ENCODE results near the gene ARHGEF1.
"Not testable (repeated sequence)": the region's sequence is repeated elsewhere in the genome, so short reads cannot be mapped to it uniquely, and the experiment has no call there.

ARHGEF1 gene

DNA sequence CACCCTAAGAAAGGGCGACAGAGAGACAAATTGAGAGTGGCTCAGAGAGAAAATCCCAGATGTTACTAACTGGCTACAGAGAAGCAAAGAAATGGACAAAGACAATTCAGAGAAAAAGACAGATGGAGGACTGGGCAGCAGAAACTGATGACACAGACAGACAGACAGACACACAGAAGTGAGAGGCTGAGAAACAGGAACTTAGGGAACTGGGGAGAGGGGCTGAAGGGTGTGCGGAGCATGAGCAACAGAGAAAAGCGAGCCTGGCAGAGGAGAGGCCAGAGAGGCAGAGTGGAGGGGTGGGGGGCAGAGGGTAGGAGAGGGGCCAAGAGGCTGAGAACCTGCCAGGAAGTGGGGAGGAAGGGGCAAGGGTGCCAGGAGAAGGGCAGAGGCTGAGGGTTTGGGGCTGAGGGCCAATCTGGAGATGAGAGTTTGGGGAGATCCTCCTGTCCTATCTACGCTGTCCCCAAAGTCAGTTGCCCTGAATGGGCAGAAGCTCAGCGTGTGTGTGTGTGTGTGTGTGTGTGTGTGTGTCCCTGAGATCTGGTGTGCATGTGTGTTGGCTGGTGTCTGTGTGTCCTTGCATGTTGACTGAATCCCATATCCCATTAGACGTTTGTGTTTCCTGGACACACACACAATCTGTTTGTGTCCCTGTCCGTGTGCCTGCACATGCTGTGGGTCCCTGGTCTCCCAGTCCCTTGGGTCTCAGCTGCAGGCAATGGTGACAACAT is 50.9 kb downstream of the ARHGEF1 start:
- no peak for DNase-seq

- DNase-seq: peak; percentile 81
Observed at GRCh38 chr19:41934849-41935374, 51.9 kb downstream of the ARHGEF1 start.

- DNase-seq: no peak
Observed at GRCh38 chr19:41935760-41936415, 52.9 kb downstream of the ARHGEF1 start.

- DNase-seq: no peak
Observed at GRCh38 chr19:41936416-41936850, 53.4 kb downstream of the ARHGEF1 start.

- DNase-seq: no peak
Observed at GRCh38 chr19:41936961-41937360, 54.0 kb downstream of the ARHGEF1 start.

DNA sequence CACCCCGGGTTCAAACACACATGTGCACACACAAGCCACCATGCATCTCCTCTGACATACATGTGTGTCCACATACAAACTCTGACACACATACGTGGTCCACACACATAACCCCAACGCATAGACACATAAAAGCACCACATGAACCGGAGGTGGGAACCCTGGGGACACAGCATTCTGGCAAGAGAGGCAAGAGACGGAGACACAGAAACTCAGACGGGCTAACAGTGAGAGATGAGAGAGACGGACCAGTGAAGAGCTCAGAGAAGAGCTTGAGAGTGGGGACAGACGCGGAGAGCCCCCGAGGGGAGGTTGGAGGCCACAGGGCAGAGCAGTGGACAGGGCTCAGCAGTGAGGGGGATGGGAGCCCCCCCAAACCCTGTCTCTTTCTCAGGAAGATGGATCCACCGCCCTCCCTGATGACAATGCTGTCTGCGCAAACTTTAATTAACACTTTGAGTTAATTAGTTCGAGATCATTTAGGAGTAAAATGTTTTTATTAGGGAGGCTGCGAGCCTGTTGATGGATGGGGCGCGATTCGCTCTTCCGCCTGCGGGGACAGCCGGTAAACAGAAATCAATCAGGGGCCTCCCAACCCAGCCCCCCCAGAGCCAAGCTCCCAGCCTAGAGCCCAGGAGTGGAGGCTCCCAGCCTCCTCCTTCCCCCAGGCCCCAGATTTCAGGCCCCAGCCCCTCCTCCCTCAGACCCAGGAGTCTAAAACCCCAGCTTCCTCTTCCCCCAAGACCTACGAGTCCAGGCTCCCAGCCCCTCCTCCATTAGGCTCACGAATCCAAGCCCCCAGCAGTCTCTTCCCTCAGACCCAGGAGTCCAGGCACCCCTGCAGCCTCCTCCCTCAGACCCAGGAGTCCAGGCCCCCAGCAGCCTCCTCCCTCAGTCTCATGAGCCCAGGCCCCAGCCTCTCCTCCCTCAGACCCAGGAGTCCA is 54.8 kb downstream of the ARHGEF1 start:
- no peak for DNase-seq

GRCh38 chr19:41939209-41939608 is 56.2 kb downstream of the ARHGEF1 start:
- not testable (repeated sequence) for DNase-seq

GRCh38 chr19:41939861-41940730 is 57.1 kb downstream of the ARHGEF1 start:
- no peak for DNase-seq

DNA sequence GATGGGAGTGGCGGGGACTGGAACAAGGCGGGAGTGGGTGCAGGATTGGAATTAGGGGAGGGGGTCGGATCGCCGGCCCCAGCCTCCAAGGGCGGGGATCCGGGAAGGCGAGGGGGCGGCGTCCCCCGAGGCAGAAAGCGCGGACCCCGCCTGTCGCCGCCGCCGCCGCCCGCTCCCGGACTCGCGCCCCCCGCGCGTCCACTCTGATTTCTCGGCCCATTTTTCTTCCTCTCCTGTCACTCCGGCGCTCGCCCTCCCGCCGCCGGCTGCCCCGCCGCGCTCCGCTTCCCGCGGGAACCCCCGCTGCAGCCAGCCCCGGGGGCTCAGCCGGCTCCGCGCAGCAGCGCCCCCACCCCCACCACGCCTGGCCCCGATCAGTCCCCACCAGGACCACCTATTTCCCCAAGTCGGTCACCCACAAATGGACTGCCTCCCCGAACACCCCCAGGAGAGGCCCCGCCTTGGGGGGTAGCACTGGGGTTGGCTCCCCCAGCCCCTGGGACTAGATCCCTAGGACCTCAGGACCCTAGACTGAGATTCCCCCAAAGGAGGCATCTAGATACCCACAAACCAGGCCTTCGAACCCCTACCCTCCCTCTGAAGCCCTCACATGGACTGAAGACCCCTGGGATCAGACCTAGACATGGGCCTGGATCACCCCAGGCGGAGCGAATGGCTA is 57.9 kb downstream of the ARHGEF1 start:
- no peak for DNase-seq

- no peak for DNase-seq
Observed at GRCh38 chr19:41941410-41942202, 58.6 kb downstream of the ARHGEF1 start.

DNA sequence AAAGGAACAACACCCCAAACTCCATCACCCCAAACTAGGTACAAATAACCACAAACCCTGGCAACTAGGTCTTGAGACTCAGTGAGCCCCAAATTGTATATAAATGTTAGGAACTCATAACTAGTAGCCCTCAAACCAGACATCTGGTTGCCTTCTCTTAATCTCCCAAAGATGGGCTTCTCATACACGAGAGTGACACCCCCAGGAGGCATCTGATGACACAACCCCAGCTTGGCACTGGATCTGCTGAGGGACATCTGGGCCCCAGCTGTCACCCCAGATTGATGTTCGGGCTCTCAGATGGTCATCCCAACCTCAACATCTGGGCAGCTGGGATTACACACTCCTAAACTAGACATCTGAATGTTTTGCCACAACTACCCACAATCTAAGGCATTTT is 61.4 kb downstream of the ARHGEF1 start:
- no peak for DNase-seq

DNA sequence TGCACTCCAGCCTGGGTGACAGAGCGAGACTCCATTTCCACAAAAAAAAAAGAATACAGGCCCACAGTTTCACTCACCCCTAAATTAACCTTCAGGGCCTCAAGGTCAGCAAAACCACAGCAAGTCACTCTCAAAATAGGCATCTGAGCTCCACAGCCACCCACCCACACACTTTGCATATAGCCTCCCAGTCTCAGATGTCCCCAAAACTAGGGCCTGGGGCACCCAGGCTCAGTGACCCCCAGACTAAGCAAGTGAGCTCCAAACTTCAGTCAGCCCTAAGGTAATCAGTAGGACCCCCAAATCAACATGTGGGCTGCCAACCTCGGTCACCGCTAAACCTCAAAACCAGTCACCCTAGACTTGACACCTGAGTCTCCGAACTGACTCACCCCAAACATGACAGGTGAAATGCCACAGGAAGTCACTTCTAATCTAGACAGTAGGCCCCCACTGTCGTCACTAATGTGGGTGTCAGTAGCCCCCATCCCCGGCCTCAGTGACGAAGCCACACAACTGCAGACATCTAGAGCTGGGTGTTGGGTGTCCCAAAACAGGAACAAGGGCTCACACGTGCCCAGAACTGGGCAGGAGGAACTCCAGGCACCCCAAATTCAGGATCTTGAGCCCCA is 62.3 kb downstream of the ARHGEF1 start:
- peak; percentile 82 for DNase-seq

- DNase-seq: no peak
Observed at GRCh38 chr19:41947091-41947490, 64.1 kb downstream of the ARHGEF1 start.

- DNase-seq: peak; percentile 90
Observed at GRCh38 chr19:41951686-41952172, 68.7 kb downstream of the ARHGEF1 start.

DNA sequence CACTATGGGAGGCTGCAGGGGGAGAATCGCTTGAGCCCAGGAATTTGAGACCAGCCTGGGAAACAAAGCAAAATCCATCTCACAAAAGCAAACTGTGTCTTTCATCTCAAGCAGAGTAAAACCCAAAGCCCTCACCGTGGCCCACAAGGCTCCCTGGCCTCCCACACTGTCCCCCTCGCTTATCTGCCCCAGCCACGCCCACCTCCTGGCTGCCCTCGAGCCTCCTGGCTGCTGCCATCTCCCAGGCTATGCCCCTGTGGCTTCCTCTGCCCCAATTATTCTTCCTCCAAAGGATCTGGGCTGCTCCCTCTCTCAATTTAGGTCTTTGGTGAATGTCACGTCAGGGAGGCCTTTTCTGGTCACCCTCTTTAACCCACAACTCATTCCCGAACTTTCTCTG is 72.5 kb downstream of the ARHGEF1 start:
- DNase-seq: no peak

- DNase-seq: no peak
Observed at GRCh38 chr19:41956621-41957020, 73.6 kb downstream of the ARHGEF1 start.

Data from activated CD4-positive, alpha-beta T cell treated with anti-CD3 and anti-CD28 coated beads, Interleukin-2, Interleukin-6, amounts not matched to agents 100 ng/mL and 50 ng/mL, durations not matched to agents 16 hours and 8 hours (primary cell).